PC-3 (cell line): Measurements from ENCODE around the gene SH3GL2. TPM values are rescaled to one million over a fixed set of nuclear protein-coding genes. Genes with fewer than 3 reads are reported as not detected.

Experiments
- ATAC-seq: fragments of 200-7000 bp; cut with Tn5 transposase; 2 replicates; pipeline ENCODE4 v1.9.1; 2020; ENCODE audit warnings: mild to moderate bottlenecking, moderate library complexity
- BruUV-seq: library from RNA; stranded (reverse); fragments of 400-500 nt; replicated peaks from 2 replicates; lab custom pipeline; 2021; lab: Mats Ljungman, UMichigan
- CTCF ChIA-PET: fragments of 300-600 bp; sonication (Branson Sonifier 250); formaldehyde crosslinking; loops from one replicate; lab custom pipeline; 2022; ENCODE audit warnings: antibody characterized with exemption; lab: Charles Lee
- POLR2A ChIA-PET: fragments of 300-600 bp; sonication (Branson Sonifier 250); formaldehyde crosslinking; loops from one replicate; lab custom pipeline; 2022; ENCODE audit warnings: antibody characterized with exemption; ENCODE audit not compliant: unreplicated experiment; lab: Charles Lee
- DNase-seq: peaks from one replicate; pipeline ENCODE4 v3.0.0-alpha.2; 2015
- H2AFZ ChIP-seq: fragments of 300-600 bp; sonication (generic); 2 replicates; pipeline ENCODE4 v1.6.0; 2016; ENCODE audit warnings: antibody characterized with exemption, low read length
- H3F3A ChIP-seq: fragments of 300-600 bp; sonication (generic); one replicate; pipeline ENCODE4 v1.6.0; 2017; ENCODE audit warnings: antibody characterized with exemption, low read length, control low read depth, mild to moderate bottlenecking; ENCODE audit not compliant: unreplicated experiment
- H3K27ac ChIP-seq: fragments of 300-600 bp; sonication (generic); 2 replicates; pipeline ENCODE4 v1.5.1; 2016; ENCODE audit warnings: mild to moderate bottlenecking, low read length
- H3K27me3 ChIP-seq: fragments of 300-600 bp; sonication (generic); 2 replicates; pipeline ENCODE4 v1.6.1; 2016; ENCODE audit warnings: low read length, mixed read lengths
- H3K36me3 ChIP-seq: fragments of 300-600 bp; sonication (generic); 2 replicates; pipeline ENCODE4 v1.6.1; 2016; ENCODE audit warnings: low read depth, mixed run types, low read length, mixed read lengths
- H3K4me1 ChIP-seq: fragments of 300-600 bp; sonication (generic); 2 replicates; pipeline ENCODE4 v1.5.1; 2016; ENCODE audit warnings: low read length; ENCODE audit not compliant: insufficient read depth
- H3K4me2 ChIP-seq: fragments of 300-600 bp; sonication (generic); 2 replicates; pipeline ENCODE4 v1.6.0; 2016; ENCODE audit warnings: low read length
- H3K4me3 ChIP-seq: fragments of 300-600 bp; sonication (generic); 2 replicates; pipeline ENCODE4 v1.5.1; 2016; ENCODE audit warnings: mild to moderate bottlenecking, low read length, mixed read lengths
- H3K79me2 ChIP-seq: fragments of 300-600 bp; sonication (generic); 2 replicates; pipeline ENCODE4 v1.6.1; 2017; ENCODE audit warnings: low read length, mixed read lengths
- H3K9ac ChIP-seq: fragments of 300-600 bp; sonication (generic); 2 replicates; pipeline ENCODE4 v1.6.0; 2016; ENCODE audit warnings: mild to moderate bottlenecking, low read length
- H3K9me2 ChIP-seq: fragments of 300-600 bp; sonication (generic); replicated peaks from 2 replicates; pipeline ENCODE4 v1.6.1; 2016; ENCODE audit warnings: mixed run types, low read length, mixed read lengths
- H3K9me3 ChIP-seq: fragments of 300-600 bp; sonication (generic); 2 replicates; pipeline ENCODE4 v1.6.1; 2016; ENCODE audit warnings: low read length, mixed read lengths
- H4K20me1 ChIP-seq: fragments of 300-600 bp; sonication (generic); 2 replicates; pipeline ENCODE4 v1.6.1; 2016; ENCODE audit warnings: low read length, mixed read lengths
- EZH2 ChIP-seq: fragments of 300-600 bp; sonication (generic); IDR thresholded peaks from one replicate; pipeline ENCODE4 v1.6.1; 2017; ENCODE audit warnings: antibody characterized with exemption, mild to moderate bottlenecking, low read length; ENCODE audit not compliant: unreplicated experiment
- EZH2phosphoT487 ChIP-seq: fragments of 300-600 bp; sonication (generic); IDR thresholded peaks from 2 replicates; pipeline ENCODE4 v1.6.1; 2018; ENCODE audit warnings: mild to moderate bottlenecking, antibody characterized with exemption, low read length, borderline replicate concordance
- intact Hi-C: fragments of 100-400 bp; cut with micrococcal nuclease; formaldehyde crosslinking; loops from 2 replicates; pipeline ENCODE4 v1.9.0; 2023
- total RNA-seq: library from RNA; depleted of rRNA; stranded (reverse); fragments of >200 nt; gene quantifications from 2 replicates; pipeline ENCODE4 v1.2.3, GENCODE V29; 2014
- TF ChIP-seq, protein P1 (sequence below): fragments of 300-600 bp; sonication (generic); conservative IDR thresholded peaks from 2 replicates; pipeline ENCODE4 v1.5.1; 2017; ENCODE audit warnings: antibody characterized with exemption, low read depth, mild to moderate bottlenecking, low read length

Gene SH3GL2
- total RNA-seq, 1 experiment from 2014 or later, result 2.9 TPM

DNA sequence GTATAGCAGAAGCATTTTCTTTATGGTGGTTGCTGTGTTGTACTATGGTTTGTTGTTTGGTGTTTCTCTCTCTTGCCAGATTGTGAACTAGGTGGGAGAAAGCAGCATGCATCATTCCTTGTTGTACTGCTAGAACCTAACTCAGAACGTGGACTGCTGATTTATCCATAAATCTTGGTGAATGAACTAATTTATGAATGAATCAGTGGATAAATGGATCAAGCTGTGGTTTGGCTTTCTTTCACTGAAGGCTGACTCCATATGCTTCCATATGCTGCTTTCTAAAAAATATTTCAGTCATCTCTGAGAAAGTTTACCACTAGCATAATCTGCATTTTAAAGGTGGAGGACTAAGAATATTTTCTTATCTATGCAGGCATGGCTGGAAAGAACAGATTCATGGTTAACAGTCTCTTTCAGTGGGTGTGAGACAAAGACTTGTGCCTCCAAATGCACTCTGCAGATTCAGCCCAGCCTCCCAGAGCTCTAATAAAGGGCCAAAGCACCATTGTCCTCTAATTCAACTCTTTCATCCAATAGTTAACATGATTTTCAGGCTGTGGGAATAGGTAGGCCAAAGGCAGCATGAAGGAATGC, 237.7 kb downstream of the SH3GL2 start:
- ATAC-seq, result no peak
- no peaks in the 10 kb centered on the region for H3K4me1 ChIP-seq
- TF ChIP-seq EZH2 (no peak), EZH2phosphoT487 (no peak)
- TF ChIP-seq, protein P1, sequence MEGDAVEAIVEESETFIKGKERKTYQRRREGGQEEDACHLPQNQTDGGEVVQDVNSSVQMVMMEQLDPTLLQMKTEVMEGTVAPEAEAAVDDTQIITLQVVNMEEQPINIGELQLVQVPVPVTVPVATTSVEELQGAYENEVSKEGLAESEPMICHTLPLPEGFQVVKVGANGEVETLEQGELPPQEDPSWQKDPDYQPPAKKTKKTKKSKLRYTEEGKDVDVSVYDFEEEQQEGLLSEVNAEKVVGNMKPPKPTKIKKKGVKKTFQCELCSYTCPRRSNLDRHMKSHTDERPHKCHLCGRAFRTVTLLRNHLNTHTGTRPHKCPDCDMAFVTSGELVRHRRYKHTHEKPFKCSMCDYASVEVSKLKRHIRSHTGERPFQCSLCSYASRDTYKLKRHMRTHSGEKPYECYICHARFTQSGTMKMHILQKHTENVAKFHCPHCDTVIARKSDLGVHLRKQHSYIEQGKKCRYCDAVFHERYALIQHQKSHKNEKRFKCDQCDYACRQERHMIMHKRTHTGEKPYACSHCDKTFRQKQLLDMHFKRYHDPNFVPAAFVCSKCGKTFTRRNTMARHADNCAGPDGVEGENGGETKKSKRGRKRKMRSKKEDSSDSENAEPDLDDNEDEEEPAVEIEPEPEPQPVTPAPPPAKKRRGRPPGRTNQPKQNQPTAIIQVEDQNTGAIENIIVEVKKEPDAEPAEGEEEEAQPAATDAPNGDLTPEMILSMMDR, result no peak
- intact Hi-C loops, result no loop called here
- H3K9ac ChIP-seq, result no peak overlapping the region
- no peaks in the 10 kb centered on the region for H3K9me3 ChIP-seq
- H3K9me2 ChIP-seq, result no peaks in the 10 kb centered on the region
- CTCF ChIA-PET, result no interaction called here
- H3K4me2 ChIP-seq, result no peak overlapping the region
- POLR2A ChIA-PET, result no interaction called here
- no peaks in the 10 kb centered on the region for H3F3A ChIP-seq
- no peak overlapping the region for H3K27ac ChIP-seq
- no peaks in the 10 kb centered on the region for H3K36me3 ChIP-seq
- no peaks in the 10 kb centered on the region; the same call in 1 of the 2 replicates for H3K27me3 ChIP-seq
- no peak overlapping the region for H3K4me3 ChIP-seq
- no peaks in the 10 kb centered on the region for H3K79me2 ChIP-seq
- H2AFZ ChIP-seq, result no peak overlapping the region
- no peaks in the 10 kb centered on the region for H4K20me1 ChIP-seq
- no TSS peak for BruUV-seq
- DNase-seq, result no peak

DNA sequence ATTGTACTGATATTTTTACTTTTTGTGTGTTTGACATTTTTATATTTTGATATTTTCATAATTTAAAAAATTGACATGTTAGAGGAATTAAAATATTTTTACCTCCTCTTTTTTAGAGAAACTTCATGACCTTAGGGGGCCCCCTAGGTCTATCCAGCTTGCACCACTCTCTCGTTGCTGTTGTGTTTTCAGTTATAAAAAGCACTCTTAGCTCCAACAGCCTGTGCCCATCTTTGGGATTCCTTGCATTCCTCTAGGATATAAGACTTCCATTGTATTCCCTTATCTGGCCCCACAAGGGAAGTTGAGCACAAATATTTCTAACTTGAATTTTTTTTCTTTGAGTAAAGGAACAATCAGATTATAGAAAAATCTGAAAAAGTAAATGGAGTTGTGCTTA, 245.3 kb downstream of the SH3GL2 start:
- POLR2A ChIA-PET, result no interaction called here
- H3F3A ChIP-seq, result no peaks in the 10 kb centered on the region
- H3K36me3 ChIP-seq, result no peaks in the 10 kb centered on the region
- H3K9ac ChIP-seq, result no peak overlapping the region
- BruUV-seq, result no TSS peak
- no peak overlapping the region for H3K4me3 ChIP-seq
- no peaks in the 10 kb centered on the region for H3K9me3 ChIP-seq
- H3K4me1 ChIP-seq, result no peaks in the 10 kb centered on the region
- H3K79me2 ChIP-seq, result no peaks in the 10 kb centered on the region
- intact Hi-C loops, result no loop called here
- DNase-seq (no peak), ATAC-seq (no peak)
- CTCF ChIA-PET, result no interaction called here
- no peaks in the 10 kb centered on the region for H3K27me3 ChIP-seq
- H4K20me1 ChIP-seq, result no peaks in the 10 kb centered on the region
- no peak overlapping the region for H3K4me2 ChIP-seq
- TF ChIP-seq, protein P1, result no peak
- TF ChIP-seq EZH2phosphoT487 (no peak), EZH2 (no peak)
- no peak overlapping the region for H3K27ac ChIP-seq
- no peak overlapping the region for H2AFZ ChIP-seq
- H3K9me2 ChIP-seq, result no peaks in the 10 kb centered on the region

DNA sequence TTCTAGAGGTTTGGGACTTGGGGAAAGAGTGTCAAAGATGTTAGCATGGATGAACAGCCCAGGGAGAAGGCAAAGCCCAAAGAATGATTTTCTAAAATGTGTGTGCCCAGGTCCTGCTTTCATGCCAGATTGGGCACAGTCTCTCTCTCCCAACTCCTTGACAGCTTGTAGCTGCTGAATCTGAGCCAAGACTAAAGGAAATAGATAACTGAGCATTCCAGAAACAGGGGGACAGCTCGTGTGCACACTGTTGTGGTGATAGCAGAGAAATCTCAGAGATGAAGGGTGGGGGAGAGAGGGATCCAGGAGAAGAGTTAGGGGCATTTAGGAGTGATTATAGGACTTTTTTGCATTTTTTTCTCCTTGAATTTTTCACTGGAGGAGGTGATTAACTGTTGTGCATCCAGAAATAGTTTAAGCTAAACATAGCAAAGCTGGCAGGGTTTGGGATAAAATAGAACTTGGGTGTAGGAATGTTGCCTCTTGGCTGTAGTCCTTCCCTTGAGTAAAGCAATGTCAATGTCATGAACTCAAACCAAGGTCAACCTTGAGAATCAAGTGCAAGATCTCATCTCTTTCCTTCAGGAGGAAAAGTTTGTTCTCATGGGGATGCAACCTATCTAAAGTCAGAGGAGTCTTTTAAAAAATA, 245.9 kb downstream of the SH3GL2 start:
- H3K9ac ChIP-seq, result no peak overlapping the region
- intact Hi-C loops, result no loop called here
- TF ChIP-seq, protein P1, result no peak
- TF ChIP-seq EZH2, result no peak
- TF ChIP-seq EZH2phosphoT487, result no peak
- no peak overlapping the region for H3K4me2 ChIP-seq
- no peak overlapping the region for H3K4me3 ChIP-seq
- ATAC-seq (no peak), DNase-seq (no peak)
- no peaks in the 10 kb centered on the region for H3F3A ChIP-seq
- no peaks in the 10 kb centered on the region for H3K9me2 ChIP-seq
- H3K79me2 ChIP-seq, result no peaks in the 10 kb centered on the region
- no TSS peak for BruUV-seq
- ChIA-PET POLR2A (no interaction called here), CTCF (no interaction called here)
- no peaks in the 10 kb centered on the region for H3K4me1 ChIP-seq
- no peak overlapping the region for H3K27ac ChIP-seq
- no peak overlapping the region for H2AFZ ChIP-seq
- no peaks in the 10 kb centered on the region for H4K20me1 ChIP-seq
- no peaks in the 10 kb centered on the region for H3K36me3 ChIP-seq
- H3K27me3 ChIP-seq, result no peaks in the 10 kb centered on the region
- no peaks in the 10 kb centered on the region for H3K9me3 ChIP-seq
